Activated naive CD4-positive, alpha-beta T cell (primary cell): ENCODE data around the gene SGCB.

Source experiments
- DNase-seq, 4 experiments: peaks; one replicate each; lab custom pipeline; 2025; lab: John Stamatoyannopoulos, UW

SGCB gene

GRCh38 chr4:52019936-52020657 lies 18.0 kb downstream of the SGCB start, which contains the start of gene LRRC66:
TSS of gene LRRC66 (minus strand) at chr4:52020363. CDS start at chr4:52017613, 2,750 bp downstream.
- no peak for DNase-seq

- DNase-seq, result no peak
Measured at GRCh38 chr4:52017814-52018213, 20.3 kb downstream of the SGCB start.

- no peak for DNase-seq
Measured at GRCh38 chr4:52016981-52017380, 21.1 kb downstream of the SGCB start.

- DNase-seq, result no peak
Measured at GRCh38 chr4:52015366-52015765, 22.7 kb downstream of the SGCB start.

- DNase-seq, result no peak
Measured at GRCh38 chr4:52014903-52015302, 23.2 kb downstream of the SGCB start.

- DNase-seq, result no peak
Measured at GRCh38 chr4:52012651-52013050, 25.4 kb downstream of the SGCB start.

- DNase-seq, result no peak
Measured at GRCh38 chr4:52010986-52011385, 27.1 kb downstream of the SGCB start.

DNA sequence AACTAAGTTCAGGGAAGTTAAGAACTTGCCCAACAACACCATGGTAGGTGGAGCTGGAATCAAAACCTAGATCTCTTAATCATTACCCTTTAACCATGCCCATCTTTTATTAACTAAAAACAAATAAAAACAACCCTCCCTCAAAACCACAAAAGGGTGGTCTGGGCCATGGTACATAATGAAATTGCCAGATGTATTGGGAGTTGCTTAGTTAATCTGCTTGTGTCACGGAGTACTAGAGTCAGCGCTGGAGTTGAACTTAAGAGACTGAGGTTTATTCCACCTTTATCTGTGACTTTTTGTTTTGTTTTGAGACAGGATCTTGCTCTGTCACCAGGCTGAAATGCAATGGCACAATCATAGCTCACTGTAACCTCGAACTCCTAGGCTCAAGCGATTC lies 31.2 kb downstream of the SGCB start:
- no peak for DNase-seq

DNA sequence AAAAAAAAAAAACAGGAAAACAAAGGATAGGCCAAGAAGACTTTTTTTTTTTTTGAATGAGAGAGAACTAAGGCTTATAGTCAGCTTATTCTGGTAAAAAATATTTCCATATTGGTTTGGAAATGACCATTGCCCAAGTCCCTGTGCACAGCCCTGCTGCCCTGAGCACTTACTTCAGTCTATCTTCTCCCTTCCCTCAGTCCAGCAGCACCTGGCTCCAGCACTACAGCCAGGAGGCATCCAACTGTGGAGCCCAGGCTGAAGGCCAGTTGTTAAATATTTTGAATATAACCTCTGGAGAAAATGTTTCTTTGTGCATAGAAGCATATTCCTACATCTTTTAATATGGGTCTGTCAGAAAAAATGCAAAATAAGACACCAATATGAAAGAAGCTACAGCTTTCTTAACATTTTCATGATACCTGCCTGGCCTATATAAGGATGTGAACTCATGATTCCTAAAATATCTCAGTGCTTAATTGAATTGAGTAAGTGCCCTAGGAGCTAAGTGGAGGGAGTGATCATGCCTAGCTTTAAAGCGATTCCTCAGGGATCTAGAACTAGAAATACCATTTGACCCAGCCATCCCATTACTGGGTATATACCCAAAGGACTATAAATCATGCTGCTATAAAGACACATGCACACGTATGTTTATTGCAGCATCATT lies 32.4 kb downstream of the SGCB start:
- DNase-seq, result no peak

DNA sequence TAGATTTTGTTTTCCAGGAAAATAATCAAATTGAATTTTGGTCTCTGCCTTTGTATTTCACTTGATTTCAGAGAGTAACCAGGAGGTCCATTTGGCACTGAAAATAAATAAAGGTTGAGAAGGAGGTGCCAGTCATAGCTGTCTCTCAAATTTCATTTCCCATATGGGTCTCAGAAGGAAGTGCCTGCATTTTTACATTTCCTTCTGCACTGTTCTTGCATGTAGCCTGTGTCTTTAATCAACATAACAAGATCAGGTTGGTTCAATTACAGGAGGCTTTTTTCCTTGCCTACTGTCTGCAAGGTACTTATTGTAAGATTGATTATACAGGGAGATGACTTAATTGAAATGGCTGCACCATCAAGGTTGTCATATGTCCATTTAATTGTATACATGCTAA lies 33.7 kb downstream of the SGCB start:
- no peak for DNase-seq

GRCh38 chr4:52001616-52002015 lies 36.5 kb downstream of the SGCB start:
- DNase-seq, result no peak

GRCh38 chr4:51999250-51999649 lies 38.8 kb downstream of the SGCB start:
- DNase-seq, result no peak

GRCh38 chr4:51998837-51999236 lies 39.3 kb downstream of the SGCB start:
- DNase-seq, result no peak

- DNase-seq, result no peak
Measured at GRCh38 chr4:51997647-51998046, 40.5 kb downstream of the SGCB start.

GRCh38 chr4:51995647-51996220 lies 42.4 kb downstream of the SGCB start:
- no peak for DNase-seq
